IMR-90 (cell line): ENCODE results near the gene SURF4. TPM values are rescaled to one million over a fixed set of nuclear protein-coding genes. Genes with fewer than 3 reads are reported as not detected.

Source experiments
- ATAC-seq: fragments of 200-7000 bp; cut with Tn5 transposase; 2 replicates; pipeline ENCODE4 v1.9.1; 2020; ENCODE audit warnings: low read depth, mild to moderate bottlenecking, moderate library complexity
- BruUV-seq: library from RNA; stranded (reverse); fragments of 400-500 nt; replicated peaks from 2 replicates; lab custom pipeline; 2021; lab: Mats Ljungman, UMichigan
- CTCF ChIA-PET: fragments of 300-600 bp; formaldehyde crosslinking; extraction: SDS; loops from one replicate; lab custom pipeline; 2021; ENCODE audit warnings: antibody characterized with exemption; lab: Yijun Ruan, JAX
- POLR2A ChIA-PET: fragments of 300-600 bp; sonication (Branson Sonifier 250); formaldehyde crosslinking; loops from one replicate; lab custom pipeline; 2022; ENCODE audit warnings: antibody characterized with exemption; ENCODE audit not compliant: unreplicated experiment; lab: Charles Lee
- DNase-seq: peaks from one replicate; pipeline ENCODE4 v3.0.0; 2013
- H2AFZ ChIP-seq: replicated peaks from 2 replicates; pipeline ENCODE3; 2013; ENCODE audit warnings: low read length, mild to moderate bottlenecking; ENCODE audit not compliant: poor library complexity
- H2AK5ac ChIP-seq: 2 replicates; pipeline ENCODE4 v1.6.1; 2013; ENCODE audit warnings: low read depth, low read length, inconsistent platforms
- H2AK9ac ChIP-seq: replicated peaks from 2 replicates; pipeline ENCODE3; 2013; ENCODE audit warnings: mild to moderate bottlenecking, low read depth, low read length, moderate library complexity; ENCODE audit not compliant: poor library complexity
- H2BK120ac ChIP-seq: 2 replicates; pipeline ENCODE4 v1.6.1; 2013; ENCODE audit warnings: low read depth, low read length, inconsistent platforms
- H2BK15ac ChIP-seq: 3 replicates; pipeline ENCODE4 v1.6.1; 2013; ENCODE audit warnings: low read depth, low read length, inconsistent platforms
- H2BK20ac ChIP-seq: 2 replicates; pipeline ENCODE4 v1.6.1; 2013; ENCODE audit warnings: low read depth, mild to moderate bottlenecking, inconsistent platforms, low read length, moderate library complexity
- H2BK5ac ChIP-seq: 2 replicates; pipeline ENCODE4 v1.6.1; 2013; ENCODE audit warnings: mild to moderate bottlenecking, low read depth, low read length, inconsistent platforms; ENCODE audit not compliant: poor library complexity, severe bottlenecking
- H3K14ac ChIP-seq: replicated peaks from 2 replicates; pipeline ENCODE4 v1.6.1; 2013; ENCODE audit warnings: low read depth, low read length, inconsistent platforms
- H3K18ac ChIP-seq: 2 replicates; pipeline ENCODE4 v1.6.1; 2013; ENCODE audit warnings: low read depth, low read length, control low read depth
- H3K23ac ChIP-seq: 2 replicates; pipeline ENCODE4 v1.6.1; 2013; ENCODE audit warnings: low read depth, low read length, inconsistent platforms
- H3K27ac ChIP-seq: 2 replicates; pipeline ENCODE4 v1.5.1; 2013; ENCODE audit warnings: mild to moderate bottlenecking, control low read depth, low read length; ENCODE audit not compliant: insufficient read depth
- H3K27me3 ChIP-seq: 2 replicates; pipeline ENCODE4 v1.6.1; 2013; ENCODE audit warnings: low read length; ENCODE audit not compliant: control insufficient read depth, insufficient read depth
- H3K36me3 ChIP-seq: 2 replicates; pipeline ENCODE4 v1.6.1; 2013; ENCODE audit warnings: low read length, mixed read lengths; ENCODE audit not compliant: control insufficient read depth, insufficient read depth
- H3K4ac ChIP-seq: 2 replicates; pipeline ENCODE4 v1.6.1; 2013; ENCODE audit warnings: low read depth, low read length, inconsistent platforms
- H3K4me1 ChIP-seq: 2 replicates; pipeline ENCODE4 v1.6.1; 2013; ENCODE audit warnings: low read length, mixed read lengths; ENCODE audit not compliant: control insufficient read depth, insufficient read depth
- H3K4me2 ChIP-seq: 2 replicates; pipeline ENCODE4 v1.6.1; 2013; ENCODE audit warnings: low read depth, mild to moderate bottlenecking, control low read depth, low read length, moderate library complexity
- H3K4me3 ChIP-seq: 2 replicates; pipeline ENCODE4 v1.5.1; 2013; ENCODE audit warnings: low read depth, mild to moderate bottlenecking, control low read depth, low read length, moderate library complexity; ENCODE audit not compliant: insufficient read depth
- H3K56ac ChIP-seq: 2 replicates; pipeline ENCODE4 v1.6.1; 2013; ENCODE audit warnings: low read length, inconsistent platforms; ENCODE audit not compliant: insufficient read depth; ENCODE audit errors: extremely low read depth
- H3K79me1 ChIP-seq, 2 experiments: 2 replicates each; pipeline ENCODE4 v1.6.1; 2013; ENCODE audit warnings: low read length in 2 of 2, inconsistent platforms in 1 of 2, low read depth in 1 of 2
- H3K9ac ChIP-seq: 2 replicates; pipeline ENCODE4 v1.6.1; 2013; ENCODE audit warnings: low read depth, low read length, control low read depth
- H3K9me1 ChIP-seq: 2 replicates; pipeline ENCODE4 v1.6.1; 2013; ENCODE audit warnings: low read length, inconsistent platforms; ENCODE audit not compliant: insufficient read depth
- H3K9me3 ChIP-seq: 2 replicates; pipeline ENCODE4 v1.6.1; 2013; ENCODE audit warnings: low read length; ENCODE audit not compliant: control insufficient read depth, insufficient read depth
- H4K20me1 ChIP-seq: 2 replicates; pipeline ENCODE4 v1.6.1; 2013; ENCODE audit warnings: low read length, inconsistent platforms; ENCODE audit not compliant: insufficient read depth
- H4K5ac ChIP-seq: 2 replicates; pipeline ENCODE4 v1.6.1; 2013; ENCODE audit warnings: mild to moderate bottlenecking, low read depth, low read length, control low read depth
- H4K8ac ChIP-seq, 2 experiments: 2 replicates each; pipeline ENCODE4 v1.6.1; 2013; ENCODE audit warnings: low read depth in 2 of 2, low read length in 2 of 2, control low read depth in 1 of 2, inconsistent platforms in 1 of 2
- H4K91ac ChIP-seq: 2 replicates; pipeline ENCODE4 v1.6.1; 2013; ENCODE audit warnings: low read depth, low read length, inconsistent platforms; ENCODE audit not compliant: insufficient read depth
- CEBPB ChIP-seq: IDR thresholded peaks from 2 replicates; pipeline ENCODE4 v1.6.1; 2012; ENCODE audit warnings: low read depth, low read length, improper control_type of control experiment
- CHD1 ChIP-seq: IDR thresholded peaks from 2 replicates; pipeline ENCODE4 v1.6.1; 2012; ENCODE audit warnings: low read depth, low read length, improper control_type of control experiment
- CTCF ChIP-seq: conservative IDR thresholded peaks from 2 replicates; pipeline ENCODE4 v1.5.1; 2012; ENCODE audit warnings: mild to moderate bottlenecking, low read depth, low read length, improper control_type of control experiment
- MAFK ChIP-seq: IDR thresholded peaks from 2 replicates; pipeline ENCODE4 v1.6.1; 2012; ENCODE audit warnings: low read depth, low read length, improper control_type of control experiment
- MAZ ChIP-seq: IDR thresholded peaks from 2 replicates; pipeline ENCODE4 v1.6.1; 2012; ENCODE audit warnings: low read depth, mild to moderate bottlenecking, low read length, improper control_type of control experiment, moderate library complexity, borderline replicate concordance
- MXI1 ChIP-seq: IDR thresholded peaks from 2 replicates; pipeline ENCODE4 v1.6.1; 2012; ENCODE audit warnings: low read depth, mild to moderate bottlenecking, low read length, moderate library complexity, borderline replicate concordance
- POLR2A ChIP-seq: IDR thresholded peaks from 2 replicates; pipeline ENCODE4 v1.6.1; 2012; ENCODE audit warnings: mild to moderate bottlenecking, low read depth, low read length
- RAD21 ChIP-seq: IDR thresholded peaks from 2 replicates; pipeline ENCODE4 v1.6.1; 2012; ENCODE audit warnings: low read length, improper control_type of control experiment
- RFX5 ChIP-seq: IDR thresholded peaks from 2 replicates; pipeline ENCODE4 v1.8.0; 2012; ENCODE audit warnings: low read depth, mild to moderate bottlenecking, low read length, moderate library complexity
- SMC3 ChIP-seq: fragments of 150-350 bp; IDR thresholded peaks from 2 replicates; pipeline ENCODE4 v1.6.1; 2016; ENCODE audit warnings: low read depth, mild to moderate bottlenecking, antibody characterized with exemption, low read length, moderate library complexity
- WGBS, 2 experiments: methylation state at CpG; one replicate each; pipeline versions ENCODE4 v1.1.5 to v1.1.7; 2013; ENCODE audit warnings: missing lambda C conversion rate in 2 of 2; ENCODE audit not compliant: insufficient read length in 1 of 2; ENCODE audit errors: extremely low coverage in 2 of 2; 5-methylcytosine and 5-hydroxymethylcytosine counted together
- dilution Hi-C: fragments of 300-500 bp; cut with HindIII; formaldehyde crosslinking; loops from one replicate; pipeline ENCODE4 v1.14.3; 2018; ENCODE audit warnings: low sequenced_read_pairs; ENCODE audit not compliant: unreplicated experiment
- in situ Hi-C: fragments of 300-500 bp; cut with MboI; formaldehyde crosslinking; loops from 3 replicates; pipeline ENCODE4 v1.14.3; 2019; ENCODE audit warnings: low sequenced_read_pairs, inconsistent platforms, mixed read lengths
- intact Hi-C: fragments of 100-400 bp; cut with micrococcal nuclease; formaldehyde crosslinking; loops from 2 replicates; pipeline ENCODE4 v1.10.0; 2022
- polyA plus RNA-seq, 3 experiments: library from polyadenylated mRNA; depleted of rRNA; stranded (reverse); fragments of >200 nt; gene quantifications; 2 replicates each; pipeline ENCODE4 v1.2.3, GENCODE V29; 2012; ENCODE audit warnings: low replicate concordance in 1 of 3
- total RNA-seq: library from RNA; depleted of rRNA; stranded (reverse); fragments of >200 nt; gene quantifications from 2 replicates; pipeline ENCODE4 v1.2.3, GENCODE V29; 2012

The SURF4 gene
- total and polyA plus RNA-seq, 2 of the 4 experiments (the other 2 are of a cell fraction) = 307 to 532 TPM

- H3K36me3 ChIP-seq = peaks cover 42% of the 10 kb centered on the region
- H4K20me1 ChIP-seq = peaks cover 51% of the 10 kb centered on the region
- CTCF ChIA-PET = no interaction called here
Observed at GRCh38 chr9:133356391-133357091, 19.3 kb downstream of the SURF4 start, which contains the start of the genes SURF1 and SURF2. Gene SURF1 (minus strand): TSS chr9:133356487. CDS start chr9:133356453, 34 bp downstream. Gene SURF2 (plus strand): TSS chr9:133356550. CDS start chr9:133356593, 43 bp downstream.

More at GRCh38 chr9:133356391-133357091, 19.3 kb downstream of the SURF4 start, which contains the start of the genes SURF1 and SURF2:
- H3K9ac ChIP-seq = peak within 1 kb of the TSS; percentile 88
- no peak within 1 kb of the TSS for H2BK20ac ChIP-seq
- H3K14ac ChIP-seq = peak within 1 kb of the TSS; percentile 81; the same call in 1 of the 2 replicates
- POLR2A ChIA-PET = interaction anchor here (1.1 kb wide), 1 partner anchor 9 kb away, joined by 6 read pairs; the partner anchor contains the start of genes MED22 and RPL7A
- peak within 1 kb of the TSS; percentile 66 for H4K91ac ChIP-seq
- H2BK120ac ChIP-seq = peak within 1 kb of the TSS; percentile 43; the same call in 1 of the 2 replicates
- H2BK15ac ChIP-seq = no peak within 1 kb of the TSS
- H3K4me2 ChIP-seq = peak within 1 kb of the TSS; percentile 97
- intact Hi-C loops (loop anchor here (2.0 kb wide), 1 partner anchor 130 kb away; no protein-coding TSS in a partner anchor), dilution Hi-C loops (no loop called here), in situ Hi-C loops (no loop called here)
- peak within 1 kb of the TSS; percentile 60; the same call in 1 of the 2 replicates for H3K56ac ChIP-seq
- 0% methylated on average over 19 of the region's 78 CpGs; no CpG with 5 or more reads in 1 of the 2 experiments for WGBS, 2 experiments
- peak within 1 kb of the TSS; percentile 83 for H4K5ac ChIP-seq
- H3K4ac ChIP-seq = peak within 1 kb of the TSS; percentile 87
- ATAC-seq = peak; percentile 83
- peak within 1 kb of the TSS; percentile 93 for H2AFZ ChIP-seq
- H3K4me1 ChIP-seq = peaks cover 10% of the 10 kb centered on the region; the same call in 1 of the 2 replicates
- H4K8ac ChIP-seq = peak within 1 kb of the TSS; percentile 82 to 89; a peak in 2 of 4 replicates
- peaks cover 27 to 80% of the 10 kb centered on the region in 2 experiments for H3K79me1 ChIP-seq
- H2AK5ac ChIP-seq = peak within 1 kb of the TSS; percentile 66
- BruUV-seq = no TSS peak
- H3K9me3 ChIP-seq = no peaks in the 10 kb centered on the region
- H3K18ac ChIP-seq = peak within 1 kb of the TSS; percentile 58; the same call in 1 of the 2 replicates
- peak within 1 kb of the TSS; percentile 96 for H2AK9ac ChIP-seq
- H3K23ac ChIP-seq = peak within 1 kb of the TSS; percentile 75; the same call in 1 of the 2 replicates
- TF ChIP-seq CTCF (no peak), SMC3 (no peak), CHD1 (no peak), MXI1 (peak; percentile 70), MAZ (peak; percentile 30; the same call in 1 of the 2 replicates), RFX5 (no peak), MAFK (no peak), CEBPB (no peak), POLR2A (peak; percentile 40; the same call in 1 of the 2 replicates), RAD21 (no peak)
- H2BK5ac ChIP-seq = peak within 1 kb of the TSS; percentile 43
- H3K9me1 ChIP-seq = no peaks in the 10 kb centered on the region; the same call in 1 of the 2 replicates
- peak within 1 kb of the TSS; percentile 99 for H3K4me3 ChIP-seq
- no peaks in the 10 kb centered on the region for H3K27me3 ChIP-seq
- H3K27ac ChIP-seq = peak within 1 kb of the TSS; percentile 87
- DNase-seq = peak; percentile 66
